ENCODE results near the gene FOXC2.

DNA sequence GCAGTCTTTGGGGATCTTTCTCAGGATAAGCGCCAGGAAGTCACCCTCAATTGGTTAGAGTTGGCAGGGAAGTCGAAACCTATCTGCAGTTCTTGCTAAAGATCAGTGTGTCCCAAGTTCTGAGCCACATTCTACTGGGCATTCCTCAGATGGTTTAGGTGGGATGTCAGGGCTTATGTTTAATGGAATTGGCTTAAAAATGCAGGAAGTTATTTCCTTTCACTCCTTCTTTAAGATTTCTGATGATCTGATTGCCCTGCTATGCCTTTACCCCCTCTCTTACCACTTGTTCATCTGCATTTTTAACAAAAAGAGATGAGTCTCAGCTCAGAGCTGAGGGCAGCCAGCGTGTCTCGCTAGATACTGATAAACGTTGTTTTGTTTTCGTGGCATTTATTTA lies 42.5 kb downstream of the FOXC2 start:
- TF ChIP-seq, protein P1, sequence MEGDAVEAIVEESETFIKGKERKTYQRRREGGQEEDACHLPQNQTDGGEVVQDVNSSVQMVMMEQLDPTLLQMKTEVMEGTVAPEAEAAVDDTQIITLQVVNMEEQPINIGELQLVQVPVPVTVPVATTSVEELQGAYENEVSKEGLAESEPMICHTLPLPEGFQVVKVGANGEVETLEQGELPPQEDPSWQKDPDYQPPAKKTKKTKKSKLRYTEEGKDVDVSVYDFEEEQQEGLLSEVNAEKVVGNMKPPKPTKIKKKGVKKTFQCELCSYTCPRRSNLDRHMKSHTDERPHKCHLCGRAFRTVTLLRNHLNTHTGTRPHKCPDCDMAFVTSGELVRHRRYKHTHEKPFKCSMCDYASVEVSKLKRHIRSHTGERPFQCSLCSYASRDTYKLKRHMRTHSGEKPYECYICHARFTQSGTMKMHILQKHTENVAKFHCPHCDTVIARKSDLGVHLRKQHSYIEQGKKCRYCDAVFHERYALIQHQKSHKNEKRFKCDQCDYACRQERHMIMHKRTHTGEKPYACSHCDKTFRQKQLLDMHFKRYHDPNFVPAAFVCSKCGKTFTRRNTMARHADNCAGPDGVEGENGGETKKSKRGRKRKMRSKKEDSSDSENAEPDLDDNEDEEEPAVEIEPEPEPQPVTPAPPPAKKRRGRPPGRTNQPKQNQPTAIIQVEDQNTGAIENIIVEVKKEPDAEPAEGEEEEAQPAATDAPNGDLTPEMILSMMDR (optimal IDR thresholded peaks at IDR 0.05 in 1 of 3, IDR thresholded peaks at IDR 0.05 in 1 of 3, conservative IDR thresholded peaks at IDR 0.05 in 1 of 3; ENCODE audit: extremely low read depth in 1 of 3, insufficient read depth in 2 of 3, low read length in 3 of 3): no peak
- no peak for TF ChIP-seq EZH2 (IDR thresholded peaks at IDR 0.05; ENCODE audit: low read length)
